Liver (tissue), 3 donors: ENCODE measurements around the gene GREB1.

Source experiments
- CTCF ChIP-seq: fragments of 150-350 bp; IDR thresholded peaks from 2 replicates; pipeline ENCODE4 v1.5.1; 2017; ENCODE audit warnings: improper control_type of control experiment, low read depth, low read length; ENCODE audit not compliant: missing input control
- EGR1 ChIP-seq, 2 donors: IDR thresholded peaks; 2 replicates each; pipeline ENCODE4 v1.6.1; 2016 to 2018; ENCODE audit warnings: antibody characterized with exemption in 2 of 2, low read depth in 2 of 2
- FOXA1 ChIP-seq: IDR thresholded peaks from 2 replicates; pipeline ENCODE4 v1.6.1; 2016; ENCODE audit warnings: antibody characterized with exemption
- JUND ChIP-seq, 2 donors: IDR thresholded peaks; 2 replicates each; pipeline ENCODE4 v1.6.1; 2016; ENCODE audit warnings: antibody characterized with exemption in 2 of 2
- MAX ChIP-seq: IDR thresholded peaks from 2 replicates; pipeline ENCODE4 v1.6.1; 2016; ENCODE audit warnings: antibody characterized with exemption
- NR2F2 ChIP-seq: IDR thresholded peaks from 2 replicates; pipeline ENCODE4 v1.6.1; 2016; ENCODE audit warnings: antibody characterized with exemption
- TAF1 ChIP-seq: conservative IDR thresholded peaks from 2 replicates; pipeline ENCODE4 v1.6.1; 2016; ENCODE audit warnings: antibody characterized with exemption, mild to moderate bottlenecking
- YY1 ChIP-seq: IDR thresholded peaks from 2 replicates; pipeline ENCODE4 v1.6.1; 2016; ENCODE audit warnings: antibody characterized with exemption, mild to moderate bottlenecking
- donor health status: healthy.
- donor health status: healthy.

- no peak for TF ChIP-seq FOXA1
- no peak for TF ChIP-seq CTCF
- TF ChIP-seq JUND (IDR thresholded peaks at IDR 0.05): no peak
- TF ChIP-seq YY1: no peak
- no peak for TF ChIP-seq TAF1
- TF ChIP-seq MAX: no peak
- TF ChIP-seq EGR1 (IDR thresholded peaks at IDR 0.05; ENCODE audit: low read depth in 2 of 2): no peak
- TF ChIP-seq NR2F2: no peak
Measured at GRCh38 chr2:11628675-11629074, 94.8 kb downstream of the GREB1 start.
